Colonic mucosa (tissue), 4 donors: Measurements from ENCODE around the gene NLRP6. TPM values are rescaled to one million over a fixed set of nuclear protein-coding genes. Genes with fewer than 3 reads are reported as not detected.
"Not testable (repeated sequence)": the region's sequence is repeated elsewhere in the genome, so short reads cannot be mapped to it uniquely, and the experiment has no call there.

Source experiments
- DNase-seq: peaks from one replicate; pipeline ENCODE4 v3.0.0-alpha.2; 2020
- H3K27ac ChIP-seq: fragments of 200-600 bp; one replicate; pipeline ENCODE4 v1.8.0; 2021
- H3K27me3 ChIP-seq: fragments of 200-600 bp; one replicate; pipeline ENCODE4 v1.8.0; 2021
- H3K36me3 ChIP-seq: fragments of 200-600 bp; one replicate; pipeline ENCODE4 v1.8.0; 2021
- H3K4me1 ChIP-seq: fragments of 200-600 bp; one replicate; pipeline ENCODE4 v1.8.0; 2021; ENCODE audit warnings: mild to moderate bottlenecking
- H3K4me3 ChIP-seq: fragments of 200-600 bp; one replicate; pipeline ENCODE4 v1.8.0; 2021
- H3K9ac ChIP-seq, 2 donors: one replicate each; pipeline ENCODE4 v1.7.0; 2013; ENCODE audit warnings: control low read depth in 2 of 2, low read depth in 2 of 2, low read length in 2 of 2
- H3K9me3 ChIP-seq: fragments of 200-600 bp; one replicate; pipeline ENCODE4 v1.8.0; 2021
- intact Hi-C: fragments of 100-400 bp; cut with DNase I; formaldehyde crosslinking; loops from one replicate; pipeline ENCODE4 v1.14.1; 2022
- total RNA-seq, 2 donors: library from RNA; stranded (reverse); fragmentation: NEBNext Ultra II Directional in 1 of 2; extraction: Animal tissue kit (Norgen Biotek cat#: 25700) in 1 of 2; gene quantifications; one replicate each; pipeline ENCODE4 v1.2.1, GENCODE V29; 2021
- TF ChIP-seq, protein P1 (sequence below): fragments of 200-600 bp; IDR thresholded peaks from one replicate; pipeline ENCODE4 v1.8.0; 2022; ENCODE audit warnings: antibody characterized with exemption, mild to moderate bottlenecking
- donor health status: healthy.
- donor health status: DM: no; HTN: no; CAD: no.
- donor health status: DM: no; HTN: no; CAD: no.

Gene NLRP6
- total RNA-seq, 2 donors from 2014 or later = 0.17 to 0.72 TPM

DNA sequence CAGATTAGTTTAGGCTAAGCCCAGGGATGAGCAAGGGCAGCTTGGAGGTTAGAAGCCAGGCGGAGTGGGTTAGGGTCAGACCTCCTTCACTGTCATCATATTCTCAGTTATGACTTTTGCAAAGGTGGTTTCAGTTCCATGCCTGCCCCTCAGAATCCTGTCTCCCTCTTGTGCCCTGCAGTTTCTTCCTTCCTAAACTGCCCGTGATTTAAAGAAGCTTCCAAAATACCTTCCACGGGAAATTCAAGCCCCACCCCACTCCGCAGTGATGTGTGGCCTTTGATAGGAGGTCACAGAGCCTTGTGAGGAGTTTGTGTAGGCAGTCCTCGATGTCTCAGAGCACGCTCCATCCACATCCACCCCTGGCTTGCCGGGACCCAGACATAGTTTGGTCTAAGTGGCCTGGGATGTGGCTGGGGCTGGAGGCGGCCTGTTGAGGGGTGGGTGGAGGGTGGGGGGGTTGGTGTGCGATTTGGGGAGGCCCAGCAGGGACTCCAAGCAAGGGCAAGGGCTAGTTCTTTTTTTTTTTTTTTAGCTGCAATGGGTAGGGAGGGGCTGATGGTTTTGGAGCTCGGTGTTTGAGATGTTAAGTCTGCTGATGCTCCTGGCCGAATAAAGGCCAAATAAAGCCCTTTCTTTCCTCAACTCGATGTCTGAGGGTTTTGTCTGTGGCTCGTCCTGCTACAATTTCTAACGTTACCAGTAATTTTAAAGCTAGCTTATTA lies 34.0 kb downstream of the NLRP6 start:
- no peaks in the 10 kb centered on the region for H3K9me3 ChIP-seq
- TF ChIP-seq, protein P1, sequence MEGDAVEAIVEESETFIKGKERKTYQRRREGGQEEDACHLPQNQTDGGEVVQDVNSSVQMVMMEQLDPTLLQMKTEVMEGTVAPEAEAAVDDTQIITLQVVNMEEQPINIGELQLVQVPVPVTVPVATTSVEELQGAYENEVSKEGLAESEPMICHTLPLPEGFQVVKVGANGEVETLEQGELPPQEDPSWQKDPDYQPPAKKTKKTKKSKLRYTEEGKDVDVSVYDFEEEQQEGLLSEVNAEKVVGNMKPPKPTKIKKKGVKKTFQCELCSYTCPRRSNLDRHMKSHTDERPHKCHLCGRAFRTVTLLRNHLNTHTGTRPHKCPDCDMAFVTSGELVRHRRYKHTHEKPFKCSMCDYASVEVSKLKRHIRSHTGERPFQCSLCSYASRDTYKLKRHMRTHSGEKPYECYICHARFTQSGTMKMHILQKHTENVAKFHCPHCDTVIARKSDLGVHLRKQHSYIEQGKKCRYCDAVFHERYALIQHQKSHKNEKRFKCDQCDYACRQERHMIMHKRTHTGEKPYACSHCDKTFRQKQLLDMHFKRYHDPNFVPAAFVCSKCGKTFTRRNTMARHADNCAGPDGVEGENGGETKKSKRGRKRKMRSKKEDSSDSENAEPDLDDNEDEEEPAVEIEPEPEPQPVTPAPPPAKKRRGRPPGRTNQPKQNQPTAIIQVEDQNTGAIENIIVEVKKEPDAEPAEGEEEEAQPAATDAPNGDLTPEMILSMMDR = no peak
- DNase-seq = no peak
- peak overlapping the region; percentile 22 for H3K4me3 ChIP-seq
- no peaks in the 10 kb centered on the region for H3K36me3 ChIP-seq
- peaks cover 8% of the 10 kb centered on the region for H3K4me1 ChIP-seq
- peak overlapping the region; percentile 98 for H3K27ac ChIP-seq
- no peaks in the 10 kb centered on the region for H3K27me3 ChIP-seq
- H3K9ac ChIP-seq = peak overlapping the region; percentile 35 to 56
- intact Hi-C loops = no loop called here

DNA sequence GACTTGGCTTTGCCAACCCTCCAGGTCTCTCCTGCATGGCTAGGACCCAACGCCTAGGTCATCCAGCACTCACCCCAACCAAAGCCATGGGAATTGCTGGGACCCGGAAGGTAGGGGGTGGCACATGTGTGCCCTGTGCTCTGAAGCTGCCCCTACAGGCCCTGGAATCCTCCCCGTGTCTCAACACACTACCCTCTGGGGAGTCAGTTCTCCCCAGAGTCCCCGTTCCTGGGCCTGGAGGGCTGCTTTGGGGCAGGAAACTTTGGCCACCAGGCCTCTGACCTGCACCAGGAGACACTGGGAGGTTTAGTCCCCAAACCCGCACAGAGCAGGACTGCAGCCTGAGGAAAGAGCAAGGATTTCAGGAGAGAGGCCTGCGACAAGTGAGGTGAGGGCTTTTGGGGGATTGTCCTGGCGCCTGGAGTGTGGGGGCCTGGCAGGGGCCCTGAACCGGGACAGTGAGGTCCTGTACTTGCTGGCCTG lies 35.1 kb downstream of the NLRP6 start:
- Histone ChIP-seq H3K9me3 (no peaks in the 10 kb centered on the region), H3K4me1 (peaks cover 8% of the 10 kb centered on the region), H3K27ac (peak overlapping the region; percentile 98), H3K9ac (peak overlapping the region; percentile 68 to 93), H3K27me3 (no peaks in the 10 kb centered on the region), H3K4me3 (peak overlapping the region; percentile 58), H3K36me3 (no peaks in the 10 kb centered on the region)
- intact Hi-C loops = no loop called here
- no peak for DNase-seq
- TF ChIP-seq, protein P1 = no peak

DNA sequence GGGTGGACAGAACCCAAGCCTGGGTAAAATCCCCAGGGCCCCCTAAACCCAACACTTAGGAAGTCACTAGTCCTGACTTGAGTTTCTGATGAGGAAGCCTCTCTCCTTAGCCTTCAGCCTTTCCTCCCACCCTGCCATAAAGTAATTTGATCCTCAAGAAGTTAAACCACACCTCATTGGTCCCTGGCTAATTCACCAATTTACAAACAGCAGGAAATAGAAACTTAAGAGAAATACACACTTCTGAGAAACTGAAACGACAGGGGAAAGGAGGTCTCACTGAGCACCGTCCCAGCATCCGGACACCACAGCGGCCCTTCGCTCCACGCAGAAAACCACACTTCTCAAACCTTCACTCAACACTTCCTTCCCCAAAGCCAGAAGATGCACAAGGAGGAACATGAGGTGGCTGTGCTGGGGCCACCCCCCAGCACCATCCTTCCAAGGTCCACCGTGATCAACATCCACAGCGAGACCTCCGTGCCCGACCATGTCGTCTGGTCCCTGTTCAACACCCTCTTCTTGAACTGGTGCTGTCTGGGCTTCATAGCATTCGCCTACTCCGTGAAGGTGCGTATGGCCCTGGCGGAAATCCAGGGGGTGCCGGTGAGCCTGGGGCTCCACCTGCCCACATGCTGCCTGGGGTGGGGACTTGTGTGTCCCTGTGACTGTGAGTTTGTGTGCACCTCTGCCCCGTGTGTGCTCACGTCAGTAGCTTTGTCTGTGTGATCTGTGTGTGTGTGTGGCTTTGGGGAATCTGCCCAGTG lies 35.8 kb downstream of the NLRP6 start, which contains the start of gene IFITM1:
TSS of gene IFITM1 (plus strand) at position 254 of the 767 bp plus-strand sequence. CDS start at position 385, 131 bp downstream.
- intact Hi-C loops = no loop called here
- peak within 1 kb of the TSS; percentile 58 for H3K4me3 ChIP-seq
- TF ChIP-seq, protein P1 = no peak
- H3K36me3 ChIP-seq = no peaks in the 10 kb centered on the region
- DNase-seq = peak; percentile 62
- H3K9me3 ChIP-seq = no peaks in the 10 kb centered on the region
- H3K27ac ChIP-seq = peak within 1 kb of the TSS; percentile 98
- H3K4me1 ChIP-seq = peaks cover 8% of the 10 kb centered on the region
- H3K27me3 ChIP-seq = no peaks in the 10 kb centered on the region
- H3K9ac ChIP-seq = peak within 1 kb of the TSS; percentile 68 to 93

DNA sequence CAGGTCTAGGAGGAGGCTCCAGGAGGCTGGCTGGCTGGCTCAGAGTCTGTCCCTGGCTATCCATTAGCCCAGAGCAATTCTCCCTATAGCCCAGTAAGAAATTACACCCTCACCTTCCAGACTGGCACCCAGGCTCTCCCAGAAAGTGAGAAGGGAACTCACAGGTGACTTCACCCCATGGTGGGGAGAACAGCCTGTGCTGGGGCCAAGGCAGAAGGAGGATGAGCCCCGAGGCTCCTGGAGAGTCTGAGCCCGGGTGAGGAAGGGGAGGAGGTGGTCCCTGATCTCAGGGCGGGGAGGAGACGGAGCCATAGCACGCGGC lies 36.3 kb downstream of the NLRP6 start:
- H3K9me3 ChIP-seq = not testable (repeated sequence)

DNA sequence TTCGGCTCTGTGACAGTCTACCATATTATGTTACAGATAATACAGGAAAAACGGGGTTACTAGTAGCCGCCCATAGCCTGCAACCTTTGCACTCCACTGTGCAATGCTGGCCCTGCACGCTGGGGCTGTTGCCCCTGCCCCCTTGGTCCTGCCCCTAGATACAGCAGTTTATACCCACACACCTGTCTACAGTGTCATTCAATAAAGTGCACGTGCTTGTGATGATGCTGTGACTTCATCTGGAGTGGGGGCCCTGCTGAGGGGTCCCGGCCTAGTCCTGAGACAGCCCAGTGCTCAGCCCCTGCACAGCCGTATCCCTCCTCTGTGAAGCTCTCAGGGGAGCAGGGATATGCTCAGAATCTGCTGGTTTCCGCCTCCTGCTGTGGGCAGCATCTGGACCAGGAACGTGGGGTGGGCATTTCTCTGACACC lies 36.9 kb downstream of the NLRP6 start:
- peak overlapping the region; percentile 98 for H3K27ac ChIP-seq

More for the DNA sequence above, 36.3 kb downstream of the NLRP6 start:
- H3K9ac ChIP-seq = peak overlapping the region; percentile 66 to 93
- H3K4me1 ChIP-seq, H3K27me3 ChIP-seq, DNase-seq, intact Hi-C loops, H3K36me3 ChIP-seq: not testable (repeated sequence)
- peak overlapping the region; percentile 98 for H3K27ac ChIP-seq
- H3K4me3 ChIP-seq = peak overlapping the region; percentile 58

More for the DNA sequence above, 36.9 kb downstream of the NLRP6 start:
- intact Hi-C loops = no loop called here
- no peaks in the 10 kb centered on the region for H3K36me3 ChIP-seq
- H3K9ac ChIP-seq = peak overlapping the region; percentile 66 to 93
- no peaks in the 10 kb centered on the region for H3K27me3 ChIP-seq
- TF ChIP-seq, protein P1 = no peak
- no peaks in the 10 kb centered on the region for H3K9me3 ChIP-seq
- DNase-seq = no peak
- H3K4me1 ChIP-seq = peaks cover 8% of the 10 kb centered on the region
- peak overlapping the region; percentile 58 for H3K4me3 ChIP-seq
